ENCODE data around the gene SETBP1. TPM values are rescaled to one million over a fixed set of nuclear protein-coding genes. Genes with fewer than 3 reads are reported as not detected.

Gene SETBP1
- total RNA-seq, 2 donors from 2014 or later = 17.3 to 20.1 TPM

GRCh38 chr18:44876755-44877154, 196.1 kb downstream of the SETBP1 start:
- Mint-ChIP-seq H3K4me1 (peaks cover 14% of the 10 kb centered on the region), H3K9me3 (peaks cover 6% of the 10 kb centered on the region), H3K36me3 (ENCODE audit: low read depth) (peaks cover 5% of the 10 kb centered on the region), H3K4me3 (no peak overlapping the region), H3K27me3 (ENCODE audit: insufficient read depth) (no peaks in the 10 kb centered on the region), H3K27ac (peak overlapping the region; percentile 31)
- Histone ChIP-seq H3K9ac (ENCODE audit: extremely low read depth, low read length, poor library complexity, severe bottlenecking) (no peak overlapping the region), H3K27me3 (ENCODE audit: control insufficient read depth, insufficient read depth, low read length, poor library complexity, severe bottlenecking) (no peaks in the 10 kb centered on the region), H3K9me3 (ENCODE audit: control insufficient read depth, low read length) (peaks cover 10% of the 10 kb centered on the region), H3K36me3 (ENCODE audit: control insufficient read depth, insufficient read depth, low read length) (peaks cover 8% of the 10 kb centered on the region), H3K4me1 (ENCODE audit: control insufficient read depth, insufficient read depth, low read length) (peaks cover 6% of the 10 kb centered on the region), H3K27ac (ENCODE audit: low read depth, low read length) (no peak overlapping the region), H3K4me3 (ENCODE audit: low read length) (no peak overlapping the region)
- TF ChIP-seq CTCF (conservative IDR thresholded peaks at IDR 0.05) = no peak
- DNase-seq = no peak
- WGBS, 2 experiments (ENCODE audit: insufficient coverage in 1 of 2, insufficient read length in 1 of 2) = 88 to 92% methylated on average over 3 of the region's 3 CpGs

GRCh38 chr18:44878335-44878734, 197.6 kb downstream of the SETBP1 start:
- Mint-ChIP-seq H3K27me3 (ENCODE audit: insufficient read depth) (no peaks in the 10 kb centered on the region), H3K4me1 (peaks cover 28% of the 10 kb centered on the region), H3K27ac (no peak overlapping the region), H3K4me3 (no peak overlapping the region), H3K9me3 (peaks cover 6% of the 10 kb centered on the region), H3K36me3 (ENCODE audit: low read depth) (peaks cover 5% of the 10 kb centered on the region)
- Histone ChIP-seq H3K9me3 (ENCODE audit: control insufficient read depth, low read length) (peaks cover 10% of the 10 kb centered on the region), H3K4me1 (ENCODE audit: control insufficient read depth, insufficient read depth, low read length) (peaks cover 10% of the 10 kb centered on the region), H3K4me3 (ENCODE audit: low read length) (no peak overlapping the region), H3K9ac (ENCODE audit: extremely low read depth, low read length, poor library complexity, severe bottlenecking) (no peak overlapping the region), H3K27me3 (ENCODE audit: control insufficient read depth, insufficient read depth, low read length, poor library complexity, severe bottlenecking) (no peaks in the 10 kb centered on the region), H3K36me3 (ENCODE audit: control insufficient read depth, insufficient read depth, low read length) (peaks cover 4% of the 10 kb centered on the region), H3K27ac (ENCODE audit: low read depth, low read length) (no peak overlapping the region)
- TF ChIP-seq CTCF (conservative IDR thresholded peaks at IDR 0.05) = no peak
- DNase-seq = no peak

GRCh38 chr18:44880170-44880569, 199.5 kb downstream of the SETBP1 start:
- H3K27ac ChIP-seq (ENCODE audit: low read depth, low read length) = no peak overlapping the region
- Mint-ChIP-seq H3K27me3 (ENCODE audit: insufficient read depth) (no peaks in the 10 kb centered on the region), H3K9me3 (peaks cover 6% of the 10 kb centered on the region), H3K4me1 (peaks cover 32% of the 10 kb centered on the region), H3K4me3 (no peak overlapping the region), H3K36me3 (ENCODE audit: low read depth) (peaks cover 5% of the 10 kb centered on the region), H3K27ac (no peak overlapping the region)
- WGBS, 2 experiments (ENCODE audit: insufficient coverage in 1 of 2, insufficient read length in 1 of 2) = 94 to 100% methylated on average over 5 of the region's 5 CpGs
- H3K27me3 ChIP-seq (ENCODE audit: control insufficient read depth, insufficient read depth, low read length, poor library complexity, severe bottlenecking) = no peaks in the 10 kb centered on the region
- H3K9ac ChIP-seq (ENCODE audit: extremely low read depth, low read length, poor library complexity, severe bottlenecking) = no peak overlapping the region
- peaks cover 4% of the 10 kb centered on the region for H3K36me3 ChIP-seq (ENCODE audit: control insufficient read depth, insufficient read depth, low read length)
- TF ChIP-seq CTCF (conservative IDR thresholded peaks at IDR 0.05) = no peak
- peaks cover 10% of the 10 kb centered on the region for H3K4me1 ChIP-seq (ENCODE audit: control insufficient read depth, insufficient read depth, low read length)
- no peak overlapping the region for H3K4me3 ChIP-seq (ENCODE audit: low read length)
- peaks cover 10% of the 10 kb centered on the region for H3K9me3 ChIP-seq (ENCODE audit: control insufficient read depth, low read length)
- DNase-seq = no peak

Measured in endodermal cell (in vitro differentiated cells).